Activated naive CD4-positive, alpha-beta T cell treated with anti-CD3 and anti-CD28 coated beads, Interleukin-2, amount 50 U/mL, for 24 hours (primary cell): ENCODE results near the gene ZNF224.
"Not testable (repeated sequence)": the region's sequence is repeated elsewhere in the genome, so short reads cannot be mapped to it uniquely, and the experiment has no call there.

ENCODE experiments used
- H3K27ac Mint-ChIP-seq: one replicate; pipeline ENCODE4 v1.8.0; 2021; ENCODE audit warnings: mild to moderate bottlenecking, mixed read lengths
- H3K27me3 Mint-ChIP-seq: one replicate; pipeline ENCODE4 v1.8.0; 2021; ENCODE audit warnings: mixed read lengths
- H3K36me3 Mint-ChIP-seq: one replicate; pipeline ENCODE4 v1.8.0; 2021; ENCODE audit warnings: mixed read lengths
- H3K4me1 Mint-ChIP-seq: one replicate; pipeline ENCODE4 v1.8.0; 2021; ENCODE audit warnings: mixed read lengths
- H3K4me3 Mint-ChIP-seq: one replicate; pipeline ENCODE4 v1.8.0; 2021; ENCODE audit warnings: mild to moderate bottlenecking, mixed read lengths
- H3K9me3 Mint-ChIP-seq: one replicate; pipeline ENCODE4 v1.8.0; 2021; ENCODE audit warnings: mixed read lengths

The ZNF224 gene

DNA sequence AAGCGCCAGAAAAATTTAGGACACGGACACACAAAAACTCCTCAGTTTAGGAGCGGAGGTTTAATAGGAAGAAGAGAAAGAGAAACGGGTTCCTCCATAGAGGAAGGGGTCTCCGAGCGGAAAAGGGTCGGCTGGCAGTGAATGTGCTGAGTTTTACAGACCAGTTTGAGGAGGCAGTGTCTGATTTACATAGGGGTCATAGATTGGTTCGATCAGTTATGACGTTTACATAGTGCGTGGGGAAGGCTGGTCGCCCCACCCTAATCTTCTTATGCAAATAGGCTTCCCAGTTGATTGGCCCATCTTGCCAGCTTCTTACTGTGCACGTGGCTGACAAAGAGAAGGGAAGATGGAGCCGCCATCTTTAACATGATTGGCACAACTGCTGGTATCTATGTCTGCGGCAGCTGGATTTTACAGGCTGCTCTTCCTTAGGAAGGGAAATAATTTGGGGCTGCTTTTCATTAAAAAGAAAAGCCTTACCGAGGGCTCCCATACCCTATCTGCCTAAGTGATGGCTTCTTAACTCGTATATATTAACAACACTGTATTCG, 17.8 kb downstream of the ZNF224 start:
- Mint-ChIP-seq H3K4me3 (peak overlapping the region; percentile 98), H3K36me3 (peaks cover 27% of the 10 kb centered on the region), H3K9me3 (peaks cover 22% of the 10 kb centered on the region), H3K27ac (no peak overlapping the region), H3K4me1 (peaks cover 31% of the 10 kb centered on the region), H3K27me3 (no peaks in the 10 kb centered on the region)

DNA sequence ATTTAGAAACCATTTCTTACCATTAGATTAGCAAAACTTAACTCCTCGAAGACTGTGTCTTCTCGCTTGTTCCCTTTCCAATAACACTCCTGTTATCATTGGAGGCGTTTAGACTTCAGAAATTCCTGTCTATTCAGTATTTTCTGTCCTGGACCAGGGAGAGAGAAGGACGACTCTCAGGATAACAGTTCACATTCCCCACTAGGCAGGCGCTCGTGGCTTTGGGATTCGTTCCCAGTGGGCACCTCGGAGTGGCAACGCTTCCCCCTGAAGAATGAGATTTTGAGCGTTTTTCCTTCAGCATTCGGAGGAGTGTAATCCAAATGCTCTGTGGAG, 18.6 kb downstream of the ZNF224 start:
- H3K9me3 Mint-ChIP-seq, result peaks cover 14% of the 10 kb centered on the region
- peaks cover 31% of the 10 kb centered on the region for H3K4me1 Mint-ChIP-seq
- H3K27ac Mint-ChIP-seq, result peak overlapping the region; percentile 92
- H3K27me3 Mint-ChIP-seq, result no peaks in the 10 kb centered on the region
- H3K36me3 Mint-ChIP-seq, result peaks cover 24% of the 10 kb centered on the region
- H3K4me3 Mint-ChIP-seq, result peak overlapping the region; percentile 98

DNA sequence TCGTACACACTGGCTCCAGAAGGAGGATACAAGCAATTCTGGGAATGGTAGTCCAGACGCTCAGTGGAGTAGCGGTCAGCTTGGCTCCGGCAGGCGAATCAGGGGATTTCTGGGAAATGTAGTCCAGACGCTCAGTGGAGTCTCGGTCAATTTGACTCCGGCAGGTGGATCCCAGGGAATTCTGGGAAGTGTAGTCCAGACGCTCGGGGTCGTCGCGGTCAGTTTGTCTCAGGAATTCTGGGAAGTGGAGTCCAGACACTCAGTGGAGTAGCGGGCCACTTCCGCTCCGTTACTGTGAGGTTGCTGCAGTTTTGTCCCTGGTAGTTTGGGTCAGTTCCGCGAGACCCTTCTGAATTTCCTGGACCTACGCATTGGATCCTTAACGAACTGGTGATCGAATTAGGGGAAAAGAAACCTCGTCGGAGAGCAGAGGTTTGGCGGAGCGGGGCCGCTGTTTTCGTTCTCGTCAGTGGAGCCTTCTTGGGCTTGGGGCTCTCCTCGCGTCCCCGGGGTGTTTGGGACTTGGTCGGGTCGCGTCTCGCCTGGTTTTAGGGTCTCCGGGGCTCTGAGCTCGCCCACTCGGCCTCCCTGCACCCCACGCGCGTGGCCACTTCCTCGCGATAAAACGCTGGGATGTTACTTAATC, 19.1 kb downstream of the ZNF224 start, which contains the start of gene ZNF225:
Gene ZNF225 (plus strand): TSS at position 262 of the 646 bp plus-strand sequence. CDS start 2,429 bp downstream, outside the sequence.
- no peaks in the 10 kb centered on the region for H3K27me3 Mint-ChIP-seq
- peaks cover 12% of the 10 kb centered on the region for H3K9me3 Mint-ChIP-seq
- peaks cover 22% of the 10 kb centered on the region for H3K36me3 Mint-ChIP-seq
- H3K27ac Mint-ChIP-seq, result peak within 1 kb of the TSS; percentile 92
- peak within 1 kb of the TSS; percentile 98 for H3K4me3 Mint-ChIP-seq
- H3K4me1 Mint-ChIP-seq, result peaks cover 31% of the 10 kb centered on the region

DNA sequence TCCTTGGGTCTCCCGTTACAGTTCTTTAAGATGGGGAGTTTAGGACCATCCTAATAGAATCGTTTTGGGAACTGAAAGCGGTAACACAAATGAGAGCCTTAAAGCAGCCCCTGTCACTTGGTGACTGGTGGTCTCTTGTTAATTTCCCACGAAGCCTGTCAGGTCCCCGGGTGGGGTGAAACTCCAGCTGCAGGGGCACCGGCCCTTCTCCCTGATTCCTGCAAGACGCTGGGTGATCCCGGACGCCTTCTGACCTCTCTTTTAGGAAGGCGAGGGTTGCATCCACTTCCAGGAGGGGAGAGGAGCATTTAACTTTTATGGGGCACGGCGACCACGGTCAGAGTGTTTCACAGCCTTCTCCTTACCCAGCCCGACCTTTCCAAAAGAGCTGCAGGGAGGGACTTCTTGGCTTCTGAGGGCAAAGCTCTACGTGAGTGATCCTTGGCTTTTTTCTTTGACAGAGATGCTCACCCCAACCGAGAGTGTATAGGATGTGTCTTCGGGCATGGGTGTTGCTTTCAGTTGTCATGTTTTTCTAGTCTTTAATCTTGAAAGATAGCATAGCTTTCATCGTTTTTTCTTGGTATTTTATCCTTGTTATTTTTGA, 19.7 kb downstream of the ZNF224 start:
- H3K27ac Mint-ChIP-seq, result peak overlapping the region; percentile 23
- peaks cover 12% of the 10 kb centered on the region for H3K9me3 Mint-ChIP-seq
- peaks cover 26% of the 10 kb centered on the region for H3K36me3 Mint-ChIP-seq
- peak overlapping the region; percentile 98 for H3K4me3 Mint-ChIP-seq
- no peaks in the 10 kb centered on the region for H3K27me3 Mint-ChIP-seq
- H3K4me1 Mint-ChIP-seq, result peaks cover 31% of the 10 kb centered on the region

DNA sequence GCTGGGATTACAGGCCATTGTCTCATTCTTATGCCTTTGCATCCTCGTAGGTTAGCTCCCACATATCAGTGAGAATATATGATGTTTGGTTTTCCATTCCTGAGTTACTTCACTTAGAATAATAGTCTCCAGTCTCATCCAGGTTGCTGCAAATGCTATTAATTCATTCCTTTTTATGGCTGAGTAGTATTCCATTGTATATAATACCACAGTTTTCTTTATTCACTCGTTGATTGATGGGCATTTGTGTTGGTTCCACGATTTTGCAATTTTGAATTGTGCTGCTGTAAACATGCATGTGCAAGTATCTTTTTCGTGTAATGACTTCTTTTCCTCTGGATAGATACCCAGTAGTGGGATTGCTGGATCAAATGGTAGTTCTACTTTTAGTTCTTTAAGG, 27.0 kb downstream of the ZNF224 start:
- Mint-ChIP-seq H3K9me3 (peaks cover 59% of the 10 kb centered on the region), H3K36me3 (peaks cover 80% of the 10 kb centered on the region), H3K4me1 (peaks cover 18% of the 10 kb centered on the region)
- H3K27ac Mint-ChIP-seq, H3K27me3 Mint-ChIP-seq, H3K4me3 Mint-ChIP-seq: not testable (repeated sequence)

DNA sequence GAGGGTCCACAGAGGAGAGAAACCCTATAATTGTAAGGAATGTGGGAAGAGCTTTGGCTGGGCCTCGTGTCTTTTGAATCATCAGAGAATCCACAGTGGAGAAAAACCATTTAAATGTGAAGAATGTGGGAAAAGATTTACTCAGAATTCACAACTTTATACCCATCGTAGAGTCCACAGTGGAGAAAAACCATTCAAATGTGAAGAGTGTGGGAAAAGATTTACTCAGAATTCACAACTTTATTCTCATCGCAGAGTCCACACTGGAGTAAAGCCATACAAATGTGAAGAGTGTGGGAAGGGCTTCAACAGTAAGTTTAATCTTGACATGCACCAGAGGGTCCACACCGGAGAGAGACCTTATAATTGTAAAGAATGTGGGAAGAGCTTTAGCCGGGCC, 37.8 kb downstream of the ZNF224 start:
- Mint-ChIP-seq H3K36me3 (peaks cover 29% of the 10 kb centered on the region), H3K27ac (no peak overlapping the region), H3K9me3 (peaks cover 20% of the 10 kb centered on the region), H3K27me3 (no peaks in the 10 kb centered on the region), H3K4me3 (no peak overlapping the region), H3K4me1 (no peaks in the 10 kb centered on the region)

DNA sequence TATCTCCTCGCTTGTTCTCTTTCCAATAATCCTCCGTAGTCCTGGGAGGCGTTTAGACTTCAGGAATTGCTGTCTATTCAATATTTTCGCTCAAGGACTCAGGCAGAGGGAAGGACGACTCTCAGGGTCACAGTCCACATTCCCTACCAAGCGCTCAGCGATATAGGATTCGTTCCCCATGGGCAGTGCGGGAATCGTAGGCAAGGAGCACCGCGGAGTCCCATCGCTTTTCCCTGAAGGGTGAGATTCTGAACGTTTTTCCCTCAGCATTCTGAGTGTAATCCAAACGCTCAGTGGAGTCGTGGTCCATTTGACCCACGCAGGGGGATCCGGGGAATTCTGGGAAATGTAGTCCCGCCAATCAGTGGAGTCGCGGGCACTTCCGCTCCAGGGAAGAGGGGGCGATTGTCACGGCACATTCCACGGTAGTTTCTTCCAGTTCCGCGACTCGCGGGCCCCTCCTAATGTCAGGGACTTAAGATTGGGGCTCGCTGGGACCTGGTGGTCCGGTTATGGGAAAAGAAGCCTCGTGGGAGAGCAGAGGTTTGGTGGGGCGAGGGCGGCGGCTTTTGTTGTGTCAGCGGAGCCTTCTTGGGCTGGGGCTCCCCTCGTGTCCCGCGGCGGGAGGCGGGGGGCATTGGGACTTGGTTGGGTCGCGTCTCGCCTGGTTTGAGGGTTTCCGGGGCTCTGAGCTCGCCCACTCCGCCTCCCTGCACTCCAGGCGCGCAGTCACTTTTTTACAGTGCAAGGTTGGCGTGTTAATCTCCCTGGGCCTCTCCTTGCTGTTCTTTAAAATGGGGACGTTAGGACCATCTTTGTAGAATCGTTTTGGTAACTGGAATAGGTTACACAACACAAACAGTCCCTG, 47.3 kb downstream of the ZNF224 start, which contains the start of gene ZNF234:
Gene ZNF234 (plus strand): TSS at position 364 of the 868 bp plus-strand sequence. CDS start 3,079 bp downstream, outside the sequence.
- H3K4me1 Mint-ChIP-seq, result peaks cover 17% of the 10 kb centered on the region
- no peaks in the 10 kb centered on the region for H3K9me3 Mint-ChIP-seq
- peaks cover 29% of the 10 kb centered on the region for H3K36me3 Mint-ChIP-seq
- no peaks in the 10 kb centered on the region for H3K27me3 Mint-ChIP-seq
- H3K27ac Mint-ChIP-seq, result peak within 1 kb of the TSS; percentile 78
- peak within 1 kb of the TSS; percentile 91 for H3K4me3 Mint-ChIP-seq

DNA sequence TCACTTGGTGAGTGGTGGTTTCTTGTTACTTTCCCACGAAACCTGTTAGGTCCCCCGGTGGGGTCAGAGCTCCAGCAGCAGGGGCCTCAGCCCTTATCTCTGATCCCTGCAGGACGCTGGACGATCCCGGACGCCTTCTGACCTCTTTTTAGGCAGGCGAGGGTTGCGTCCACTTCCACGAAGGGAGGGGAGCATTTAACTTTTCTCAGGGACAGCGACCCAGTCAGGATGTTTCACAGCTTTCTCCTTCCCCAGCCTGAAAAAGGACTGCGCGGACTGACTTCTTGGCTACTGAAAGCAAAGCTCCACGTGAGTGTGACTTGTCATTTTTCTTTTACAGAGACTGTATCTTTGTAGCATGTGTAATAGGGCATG, 47.9 kb downstream of the ZNF224 start:
- H3K36me3 Mint-ChIP-seq, result peaks cover 28% of the 10 kb centered on the region
- peak overlapping the region; percentile 78 for H3K27ac Mint-ChIP-seq
- H3K4me3 Mint-ChIP-seq, result peak overlapping the region; percentile 91
- H3K4me1 Mint-ChIP-seq, result peaks cover 17% of the 10 kb centered on the region
- H3K27me3 Mint-ChIP-seq, result no peaks in the 10 kb centered on the region
- H3K9me3 Mint-ChIP-seq, result no peaks in the 10 kb centered on the region

DNA sequence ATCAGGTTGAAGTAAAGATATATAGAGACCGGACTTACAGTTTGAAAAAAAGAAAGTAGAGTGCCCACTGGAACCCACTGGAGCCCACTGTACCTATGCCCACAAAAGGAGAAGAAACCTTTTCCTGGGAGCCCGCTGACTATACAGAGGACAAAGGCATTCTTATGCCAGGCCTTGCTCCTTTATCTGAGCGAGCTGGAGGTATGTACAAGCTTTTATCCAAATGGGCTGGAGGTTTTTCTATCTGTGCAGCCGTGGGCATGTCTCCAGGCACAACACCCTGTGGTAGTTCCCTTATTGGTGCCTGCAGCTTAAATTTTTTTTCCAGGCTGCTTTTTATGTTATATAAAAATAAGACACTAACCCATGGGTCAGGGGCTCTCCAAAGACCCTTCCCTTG, 55.6 kb downstream of the ZNF224 start:
- H3K9me3 Mint-ChIP-seq, result peaks cover 21% of the 10 kb centered on the region
- H3K4me3 Mint-ChIP-seq, result no peak overlapping the region
- H3K36me3 Mint-ChIP-seq, result peaks cover 75% of the 10 kb centered on the region
- H3K4me1 Mint-ChIP-seq, result no peaks in the 10 kb centered on the region
- no peaks in the 10 kb centered on the region for H3K27me3 Mint-ChIP-seq
- no peak overlapping the region for H3K27ac Mint-ChIP-seq

DNA sequence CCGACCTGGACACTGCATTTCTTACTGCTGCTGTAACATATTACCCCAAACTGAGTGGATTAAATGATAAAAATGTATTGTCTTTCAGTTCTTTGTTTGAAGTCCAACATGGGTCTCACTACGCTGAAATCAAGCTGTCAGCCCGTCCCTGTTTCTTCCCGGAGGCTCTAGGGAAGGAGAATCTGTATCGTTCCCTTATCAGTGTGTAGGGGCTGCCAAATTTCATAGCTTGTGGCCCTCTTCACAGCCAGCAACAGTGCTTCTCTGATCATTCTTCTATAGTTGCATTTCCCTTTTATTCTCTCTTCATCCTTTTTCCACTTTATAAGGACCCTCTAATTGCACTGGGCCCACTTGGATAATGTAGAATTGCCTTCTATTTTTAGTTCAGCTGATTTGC, 57.3 kb downstream of the ZNF224 start:
- Mint-ChIP-seq H3K4me3 (no peak overlapping the region), H3K27me3 (no peaks in the 10 kb centered on the region), H3K4me1 (no peaks in the 10 kb centered on the region), H3K27ac (no peak overlapping the region), H3K36me3 (peaks cover 70% of the 10 kb centered on the region), H3K9me3 (peaks cover 28% of the 10 kb centered on the region)

DNA sequence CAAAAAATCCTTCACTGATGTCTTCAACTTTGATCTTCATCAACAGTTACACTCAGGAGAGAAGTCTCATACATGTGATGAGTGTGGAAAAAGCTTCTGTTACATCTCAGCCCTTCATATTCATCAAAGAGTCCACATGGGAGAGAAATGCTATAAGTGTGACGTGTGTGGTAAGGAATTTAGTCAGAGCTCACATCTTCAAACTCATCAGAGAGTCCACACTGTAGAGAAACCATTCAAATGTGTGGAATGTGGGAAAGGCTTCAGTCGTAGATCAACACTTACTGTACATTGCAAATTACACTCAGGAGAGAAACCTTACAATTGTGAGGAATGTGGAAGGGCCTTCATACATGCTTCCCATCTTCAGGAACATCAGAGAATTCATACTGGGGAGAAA, 62.3 kb downstream of the ZNF224 start:
- H3K36me3 Mint-ChIP-seq, result peaks cover 58% of the 10 kb centered on the region
- no peak overlapping the region for H3K27ac Mint-ChIP-seq
- H3K4me1 Mint-ChIP-seq, result no peaks in the 10 kb centered on the region
- H3K4me3 Mint-ChIP-seq, result no peak overlapping the region
- no peaks in the 10 kb centered on the region for H3K27me3 Mint-ChIP-seq
- peaks cover 35% of the 10 kb centered on the region for H3K9me3 Mint-ChIP-seq
